WI38 (cell line): ENCODE measurements around the gene SOCS2.

Source experiments
- H3K4me3 ChIP-seq: 2 replicates; pipeline ENCODE4 v1.5.1; 2011; ENCODE audit warnings: low read depth, mild to moderate bottlenecking, control low read depth, low read length
- CTCF ChIP-seq: IDR thresholded peaks from 2 replicates; pipeline ENCODE4 v1.5.1; 2012; ENCODE audit warnings: low read depth, mild to moderate bottlenecking, control low read depth, low read length

Gene SOCS2

GRCh38 chr12:93569301-93569655 lies 3.2 kb upstream of the SOCS2 start:
- H3K4me3 ChIP-seq: peak overlapping the region; percentile 81
- no peak for TF ChIP-seq CTCF

- H3K4me3 ChIP-seq: peak overlapping the region; percentile 81
- peak; percentile 67 for TF ChIP-seq CTCF
These were observed 2.6 kb upstream of the SOCS2 start for GRCh38 chr12:93569656-93570551.

GRCh38 chr12:93570552-93571364 lies 1.7 kb upstream of the SOCS2 start:
- TF ChIP-seq CTCF: no peak
- peak overlapping the region; percentile 81 for H3K4me3 ChIP-seq

GRCh38 chr12:93571365-93571924 lies 1.0 kb upstream of the SOCS2 start:
- TF ChIP-seq CTCF: peak; percentile 26; the same call in 1 of the 2 replicates
- H3K4me3 ChIP-seq: peak overlapping the region; percentile 81

GRCh38 chr12:93572712-93573551 lies 457 bp downstream of the SOCS2 start:
- no peak for TF ChIP-seq CTCF

GRCh38 chr12:93573552-93574223 lies 1.2 kb downstream of the SOCS2 start:
- no peak for TF ChIP-seq CTCF
- H3K4me3 ChIP-seq: peak overlapping the region; percentile 81

More at GRCh38 chr12:93572712-93573551, 457 bp downstream of the SOCS2 start:
- H3K4me3 ChIP-seq: peak overlapping the region; percentile 81
